COLO668 (cell line): ENCODE data around the gene CACYBP.
"Not testable (repeated sequence)": the region's sequence is repeated elsewhere in the genome, so short reads cannot be mapped to it uniquely, and the experiment has no call there.

Experiments used
- DNase-seq: peaks from one replicate; lab custom pipeline; 2025; ENCODE audit not compliant: unreplicated experiment; lab: John Stamatoyannopoulos, UW

The CACYBP gene

DNA sequence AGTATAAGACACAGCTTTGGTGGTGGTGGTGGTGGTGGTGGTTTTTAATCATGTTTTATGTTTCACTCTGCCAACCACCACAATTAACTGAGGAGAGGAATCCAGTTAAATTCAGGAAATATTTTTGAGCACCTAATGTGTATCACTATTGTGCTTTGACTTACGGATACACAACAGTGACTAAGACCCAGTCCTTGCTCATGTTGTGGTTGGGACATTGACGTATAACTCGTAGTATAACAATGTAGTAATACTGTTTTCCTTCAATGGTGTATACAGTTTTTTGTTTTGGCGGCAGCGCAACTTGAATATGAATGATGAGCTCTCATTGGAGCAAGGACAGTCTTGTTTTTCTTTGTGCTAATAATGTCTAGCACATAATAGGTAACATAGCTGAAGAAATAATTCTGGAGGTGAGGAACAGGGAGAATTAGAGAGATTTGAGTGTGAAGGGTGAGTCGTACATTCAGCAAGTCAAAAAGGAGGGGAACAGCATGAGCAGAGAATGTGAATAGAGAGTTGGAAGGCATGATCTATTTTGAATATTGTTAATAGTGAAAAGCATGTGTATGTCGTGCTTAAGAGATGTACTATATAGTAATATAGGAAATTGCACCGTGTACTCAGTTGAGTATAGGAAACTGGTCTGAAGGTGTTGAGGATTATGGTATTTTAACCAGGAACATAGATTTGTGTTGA is 5.5 kb downstream of the CACYBP start:
- no peak for DNase-seq

- no peak for DNase-seq
Observed at GRCh38 chr1:175009532-175009931, 9.8 kb downstream of the CACYBP start.

- DNase-seq: no peak
Observed at GRCh38 chr1:175013445-175013844, 13.7 kb downstream of the CACYBP start.

DNA sequence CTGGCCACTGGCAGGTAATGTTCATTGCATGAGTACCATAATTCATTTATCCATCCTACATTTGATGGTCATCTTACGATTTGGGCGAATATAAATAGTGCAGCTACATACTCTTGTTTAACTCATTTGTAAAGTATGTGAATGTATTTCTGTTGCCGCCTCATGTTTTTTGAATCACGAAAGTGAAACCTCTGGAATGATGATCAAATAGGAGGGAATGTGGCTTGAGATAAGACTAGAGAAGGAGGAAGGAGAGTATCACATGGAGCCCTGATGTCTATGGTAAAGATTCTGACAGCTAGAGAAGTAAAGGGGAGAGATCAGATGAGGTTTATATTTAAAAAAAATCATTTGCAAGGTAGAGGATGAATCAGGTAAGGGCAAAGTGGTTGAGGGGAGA is 15.5 kb downstream of the CACYBP start:
- no peak for DNase-seq

- DNase-seq: no peak
Observed at GRCh38 chr1:175019524-175019923, 19.8 kb downstream of the CACYBP start.

DNA sequence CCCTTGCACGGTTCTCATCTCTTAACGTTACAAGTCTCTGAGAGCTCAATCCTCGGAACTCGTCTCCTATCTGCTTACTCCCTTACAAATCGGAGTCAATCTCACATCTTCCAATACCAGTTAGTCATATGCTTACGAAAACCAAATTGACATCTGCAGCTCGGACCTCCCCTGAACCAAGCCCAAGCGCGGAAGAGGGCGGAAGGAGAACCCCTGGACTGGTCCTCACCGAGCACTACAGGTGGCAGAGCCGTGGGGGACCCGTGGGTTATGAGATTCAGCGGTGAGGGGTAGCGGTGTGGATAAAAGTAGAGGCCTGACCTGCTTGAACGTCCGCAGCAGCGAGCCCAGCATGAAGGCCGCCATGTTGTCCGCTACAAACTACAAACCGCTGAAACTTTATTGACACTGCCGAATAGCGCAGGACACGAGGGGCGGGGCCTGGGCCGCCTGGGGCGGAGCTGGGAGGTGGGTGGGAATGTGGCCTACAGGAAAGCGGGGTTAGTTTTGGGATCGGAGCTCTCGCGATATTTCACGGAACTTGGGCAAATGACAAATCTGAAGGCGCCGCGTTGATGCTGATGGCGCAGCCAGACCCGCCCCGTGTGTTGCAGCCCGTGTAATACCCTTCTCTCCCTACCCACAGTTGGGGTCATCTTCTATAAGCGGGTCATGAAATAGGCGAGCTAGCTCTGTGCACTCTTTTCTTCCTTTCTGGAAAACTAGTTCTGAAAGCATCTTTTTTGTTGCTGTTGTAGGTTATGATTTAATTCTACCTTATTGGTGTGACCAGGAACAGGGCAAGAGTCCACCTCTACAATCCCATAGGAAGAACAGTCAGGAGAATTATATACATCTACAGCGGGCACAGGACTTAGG is 23.5 kb downstream of the CACYBP start, which contains the start of gene MRPS14:
MRPS14 (minus strand) TSS at position 383 of the 879 bp plus-strand sequence; CDS start at position 366, 17 bp downstream.
- DNase-seq: peak; percentile 98

DNA sequence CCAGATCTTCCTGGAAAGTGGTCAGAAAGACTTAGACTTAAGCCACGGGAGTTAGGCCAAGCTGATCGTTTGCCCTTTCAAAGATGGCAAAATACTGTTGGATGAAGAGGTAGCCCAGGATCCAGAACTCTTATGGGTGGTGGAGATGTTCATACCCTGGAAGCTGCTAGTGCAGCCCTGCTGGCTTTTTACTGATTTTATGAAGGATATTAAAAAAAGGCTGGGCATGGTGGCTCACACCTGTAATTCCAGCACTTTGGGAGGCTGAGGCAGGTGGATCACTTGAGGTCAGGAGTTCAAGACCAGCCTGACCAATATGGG is 24.1 kb downstream of the CACYBP start:
- not testable (repeated sequence) for DNase-seq

DNA sequence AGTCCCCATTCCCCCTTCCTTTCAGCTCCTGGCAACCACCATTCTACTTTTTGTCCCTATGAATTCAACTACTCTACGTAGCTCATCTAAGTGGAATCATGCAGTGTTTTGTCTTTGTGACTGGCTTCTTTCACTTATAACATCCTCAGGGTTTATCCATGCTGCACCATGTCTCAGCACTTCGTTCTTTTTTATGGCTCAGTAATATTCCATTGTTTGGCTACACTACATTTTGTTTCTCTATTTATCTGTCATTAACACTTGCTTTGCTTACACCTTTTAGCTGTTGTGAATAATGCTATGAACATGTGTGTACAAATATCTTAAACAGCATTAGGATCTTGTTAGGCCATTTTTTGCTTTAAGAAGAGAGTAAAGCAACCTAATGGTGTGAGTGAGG is 25.0 kb downstream of the CACYBP start:
- no peak for DNase-seq

DNA sequence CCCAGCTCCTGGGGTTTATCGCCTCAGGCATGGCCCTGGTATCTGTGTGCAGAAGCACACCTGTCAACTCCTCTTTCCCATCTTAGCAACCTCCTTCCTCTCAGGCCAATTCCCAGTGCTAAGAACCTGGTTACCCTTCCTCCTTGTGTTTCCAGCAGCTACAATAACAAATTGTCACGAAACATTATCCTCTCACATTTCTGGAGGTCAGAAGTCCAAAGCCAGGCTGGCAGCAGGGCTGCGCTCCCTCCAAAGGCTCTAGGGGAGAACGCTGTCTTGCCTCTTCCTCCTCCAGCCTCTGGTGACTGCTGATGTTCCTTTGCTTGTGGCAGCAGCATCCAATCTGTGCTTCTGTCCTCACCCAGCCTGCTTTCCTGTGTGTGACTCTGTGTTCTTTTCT is 34.2 kb downstream of the CACYBP start:
- no peak for DNase-seq

DNA sequence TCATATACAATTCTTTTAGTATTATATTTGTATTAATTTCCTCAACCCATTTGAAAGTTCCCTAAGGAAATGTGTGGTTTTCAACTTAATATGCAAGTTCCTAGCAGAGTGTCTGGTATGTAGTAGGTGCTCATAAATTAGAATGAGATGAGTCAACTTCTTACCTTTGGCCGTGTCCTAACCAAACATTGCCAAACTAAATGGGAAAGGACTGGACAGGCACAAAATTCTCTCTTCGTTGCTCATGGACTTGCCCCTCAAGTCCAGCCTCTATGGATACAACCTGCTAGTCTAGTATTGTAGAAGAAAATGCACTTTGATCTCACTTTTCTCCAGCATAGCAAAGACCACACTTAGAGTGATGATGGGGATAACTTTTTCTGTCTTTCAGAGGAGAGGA is 35.0 kb downstream of the CACYBP start:
- DNase-seq: no peak

GRCh38 chr1:175035865-175036264 is 36.1 kb downstream of the CACYBP start:
- DNase-seq: no peak

DNA sequence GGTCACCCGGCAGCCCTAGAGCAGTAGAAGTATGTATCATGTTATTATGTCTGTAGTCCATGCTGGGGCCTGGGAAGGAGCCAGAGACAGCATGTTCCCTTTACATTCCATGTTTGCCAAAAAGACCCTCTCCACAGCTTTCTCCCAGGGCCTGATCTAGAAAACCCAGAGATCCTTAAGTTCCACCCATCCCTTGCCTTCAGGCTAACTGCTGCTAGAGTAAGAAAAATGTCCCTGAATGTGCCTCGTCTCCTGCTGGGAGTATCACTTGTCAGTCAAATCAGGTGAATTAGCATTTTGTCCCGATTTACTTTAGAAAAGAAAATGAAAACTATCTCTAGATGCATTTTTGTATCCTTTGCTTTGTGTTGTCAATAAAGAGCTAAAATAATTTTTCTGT is 36.7 kb downstream of the CACYBP start:
- DNase-seq: no peak

- no peak for DNase-seq
Observed at GRCh38 chr1:175037416-175037815, 37.7 kb downstream of the CACYBP start.

- DNase-seq: no peak
Observed at GRCh38 chr1:175040324-175040879, 40.7 kb downstream of the CACYBP start.

- no peak for DNase-seq
Observed at GRCh38 chr1:175042650-175043049, 42.9 kb downstream of the CACYBP start.

- no peak for DNase-seq
Observed at GRCh38 chr1:175043824-175044223, 44.1 kb downstream of the CACYBP start.

GRCh38 chr1:175044591-175044990 is 44.8 kb downstream of the CACYBP start:
- not testable (repeated sequence) for DNase-seq

GRCh38 chr1:175045097-175045496 is 45.4 kb downstream of the CACYBP start:
- no peak for DNase-seq

DNA sequence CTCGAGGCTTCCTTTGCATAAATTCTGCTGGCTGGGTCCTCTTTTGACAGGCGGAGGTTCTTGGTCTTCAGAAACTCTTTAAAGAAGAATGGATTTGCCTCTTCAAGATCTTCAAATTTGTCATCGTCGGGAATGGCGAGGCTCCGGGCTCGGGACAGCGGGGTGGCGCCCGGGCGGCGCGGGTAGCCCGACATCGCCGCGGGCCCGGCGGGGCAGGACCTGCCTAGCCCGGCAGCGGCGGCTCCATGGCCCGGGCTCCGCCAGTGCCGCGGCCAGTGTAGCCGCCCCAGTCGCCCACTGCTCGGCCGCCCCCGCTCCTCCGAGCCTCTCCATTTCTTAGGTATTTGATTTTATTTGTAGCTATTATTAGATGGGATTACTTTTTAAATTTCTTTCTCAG is 45.8 kb downstream of the CACYBP start:
- no peak for DNase-seq

- no peak for DNase-seq
Observed at GRCh38 chr1:175050992-175051391, 51.2 kb downstream of the CACYBP start.

GRCh38 chr1:175054736-175055135 is 55.0 kb downstream of the CACYBP start:
- no peak for DNase-seq
